HUES48 (cell line): ENCODE measurements around the gene GFPT1.

Experiments
- H3K27ac ChIP-seq: one replicate; pipeline ENCODE4 v1.7.0; 2013; ENCODE audit warnings: low read depth, low read length, inconsistent platforms
- H3K27me3 ChIP-seq: 2 replicates; pipeline ENCODE4 v1.6.1; 2013; ENCODE audit warnings: mild to moderate bottlenecking, low read length; ENCODE audit not compliant: control insufficient read depth, insufficient read depth
- H3K36me3 ChIP-seq: 2 replicates; pipeline ENCODE4 v1.6.1; 2013; ENCODE audit warnings: low read length; ENCODE audit not compliant: control insufficient read depth, insufficient read depth
- H3K4me1 ChIP-seq: 2 replicates; pipeline ENCODE4 v1.6.1; 2013; ENCODE audit warnings: mild to moderate bottlenecking, low read length; ENCODE audit not compliant: control insufficient read depth, insufficient read depth
- H3K4me3 ChIP-seq: 2 replicates; pipeline ENCODE4 v1.5.1; 2013; ENCODE audit warnings: mild to moderate bottlenecking, low read depth, low read length
- H3K9ac ChIP-seq: 2 replicates; pipeline ENCODE4 v1.6.1; 2013; ENCODE audit warnings: mild to moderate bottlenecking, low read depth, low read length, moderate library complexity
- H3K9me3 ChIP-seq: 2 replicates; pipeline ENCODE4 v1.6.1; 2013; ENCODE audit warnings: low read length; ENCODE audit not compliant: control insufficient read depth, insufficient read depth

Gene GFPT1

DNA sequence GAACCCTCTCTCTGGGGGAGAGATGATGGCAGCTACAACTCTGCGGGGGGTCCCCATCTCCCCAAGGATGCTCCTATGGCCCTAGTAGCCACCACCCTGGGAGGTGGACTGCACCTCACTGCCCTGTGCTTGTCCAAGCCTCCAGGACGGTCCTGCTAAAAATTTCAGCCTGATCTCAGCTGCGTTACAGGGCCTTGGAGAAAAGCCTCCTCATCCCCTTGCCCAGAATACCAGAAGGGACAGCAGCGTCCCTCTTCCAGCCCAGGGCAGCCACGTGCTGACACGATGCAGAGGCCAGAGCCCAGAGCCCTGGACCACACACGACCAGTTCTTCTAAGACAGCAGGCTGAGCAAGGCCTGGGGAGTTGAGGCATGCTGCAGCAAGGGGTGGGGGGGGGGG is 81.9 kb downstream of the GFPT1 start:
- Histone ChIP-seq H3K4me3 (no peak overlapping the region), H3K9ac (no peak overlapping the region), H3K36me3 (no peaks in the 10 kb centered on the region), H3K27me3 (peaks cover 23% of the 10 kb centered on the region), H3K27ac (no peak overlapping the region), H3K9me3 (no peaks in the 10 kb centered on the region), H3K4me1 (peaks cover 11% of the 10 kb centered on the region)

- H3K4me1 ChIP-seq: peaks cover 11% of the 10 kb centered on the region
- no peak overlapping the region for H3K27ac ChIP-seq
- H3K9me3 ChIP-seq: no peaks in the 10 kb centered on the region
- no peak overlapping the region for H3K4me3 ChIP-seq
- peaks cover 23% of the 10 kb centered on the region for H3K27me3 ChIP-seq
- no peak overlapping the region for H3K9ac ChIP-seq
- H3K36me3 ChIP-seq: no peaks in the 10 kb centered on the region
These were observed 82.4 kb downstream of the GFPT1 start for GRCh38 chr2:69304656-69305055.

- H3K36me3 ChIP-seq: no peaks in the 10 kb centered on the region
- H3K27ac ChIP-seq: no peak overlapping the region
- H3K9me3 ChIP-seq: no peaks in the 10 kb centered on the region
- H3K4me1 ChIP-seq: peaks cover 1% of the 10 kb centered on the region; the same call in 1 of the 2 replicates
- H3K9ac ChIP-seq: no peak overlapping the region
- peaks cover 10% of the 10 kb centered on the region for H3K27me3 ChIP-seq
- H3K4me3 ChIP-seq: no peak overlapping the region
These were observed 86.4 kb downstream of the GFPT1 start for GRCh38 chr2:69300650-69301049.

DNA sequence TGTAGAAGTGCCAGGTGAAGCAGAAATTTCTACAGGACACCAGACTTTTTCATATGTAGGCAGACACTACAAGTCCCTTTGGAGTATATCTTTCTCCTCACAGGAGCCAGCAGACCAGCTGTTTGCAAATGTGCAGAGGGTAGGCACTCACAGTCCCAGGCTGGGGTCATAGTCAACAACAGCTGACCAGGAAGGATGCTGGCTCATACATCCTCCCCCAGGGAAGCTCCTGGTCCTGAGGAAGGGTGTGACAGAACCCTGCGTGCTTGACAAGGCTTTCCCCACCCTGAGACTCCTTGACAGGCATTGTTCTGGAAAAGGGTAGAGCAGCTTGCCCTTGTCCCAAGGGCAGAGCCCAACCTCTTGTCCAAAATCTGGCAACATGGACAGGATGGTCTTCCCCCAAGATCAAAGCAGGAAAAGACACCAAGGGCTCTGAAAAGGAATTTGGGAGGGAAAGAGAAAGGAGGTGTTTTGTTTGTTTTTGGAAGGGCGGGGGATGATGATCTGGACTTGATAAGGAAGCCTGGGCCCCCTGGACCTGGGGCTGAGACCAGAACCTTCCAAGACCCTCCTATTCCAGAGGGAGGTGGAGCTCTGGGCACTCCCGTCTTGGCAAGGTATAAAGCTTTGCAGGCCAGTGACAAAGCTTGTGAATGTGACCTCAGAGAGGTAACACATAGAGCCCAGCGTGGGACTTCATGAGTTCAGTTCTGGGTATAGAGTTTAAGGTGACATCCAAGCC is 87.1 kb downstream of the GFPT1 start:
- H3K36me3 ChIP-seq: no peaks in the 10 kb centered on the region
- H3K4me3 ChIP-seq: no peak overlapping the region
- peaks cover 6% of the 10 kb centered on the region for H3K27me3 ChIP-seq
- H3K9ac ChIP-seq: no peak overlapping the region
- no peaks in the 10 kb centered on the region for H3K9me3 ChIP-seq
- H3K27ac ChIP-seq: no peak overlapping the region
- no peaks in the 10 kb centered on the region for H3K4me1 ChIP-seq

DNA sequence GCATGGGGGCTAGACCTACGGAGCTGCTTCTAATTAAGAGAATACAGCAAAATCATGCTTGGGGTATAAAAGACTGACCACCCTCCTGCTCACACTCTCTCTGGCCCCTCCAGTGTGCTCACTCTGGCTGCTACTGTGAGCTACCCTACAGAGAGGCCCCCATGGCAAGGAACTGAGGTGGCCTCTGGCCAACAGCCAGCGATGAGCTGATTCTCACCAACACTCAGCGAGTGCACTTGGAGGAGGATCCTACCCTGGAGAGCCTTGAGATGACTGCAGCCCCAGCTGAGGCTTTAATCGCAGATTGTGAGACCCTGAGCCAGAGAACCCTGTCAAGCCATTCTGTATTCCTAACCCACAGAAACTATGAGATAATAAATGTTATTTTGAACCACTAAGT is 88.2 kb downstream of the GFPT1 start:
- no peaks in the 10 kb centered on the region for H3K27me3 ChIP-seq
- H3K9me3 ChIP-seq: no peaks in the 10 kb centered on the region
- H3K4me3 ChIP-seq: no peak overlapping the region
- H3K4me1 ChIP-seq: no peaks in the 10 kb centered on the region
- H3K9ac ChIP-seq: no peak overlapping the region
- no peaks in the 10 kb centered on the region for H3K36me3 ChIP-seq
- H3K27ac ChIP-seq: no peak overlapping the region

- no peak overlapping the region for H3K9ac ChIP-seq
- H3K4me1 ChIP-seq: no peaks in the 10 kb centered on the region
- H3K9me3 ChIP-seq: no peaks in the 10 kb centered on the region
- H3K27ac ChIP-seq: no peak overlapping the region
- H3K27me3 ChIP-seq: no peaks in the 10 kb centered on the region
- H3K4me3 ChIP-seq: no peak overlapping the region
- no peaks in the 10 kb centered on the region for H3K36me3 ChIP-seq
These were observed 88.8 kb downstream of the GFPT1 start for GRCh38 chr2:69298261-69298660.

DNA sequence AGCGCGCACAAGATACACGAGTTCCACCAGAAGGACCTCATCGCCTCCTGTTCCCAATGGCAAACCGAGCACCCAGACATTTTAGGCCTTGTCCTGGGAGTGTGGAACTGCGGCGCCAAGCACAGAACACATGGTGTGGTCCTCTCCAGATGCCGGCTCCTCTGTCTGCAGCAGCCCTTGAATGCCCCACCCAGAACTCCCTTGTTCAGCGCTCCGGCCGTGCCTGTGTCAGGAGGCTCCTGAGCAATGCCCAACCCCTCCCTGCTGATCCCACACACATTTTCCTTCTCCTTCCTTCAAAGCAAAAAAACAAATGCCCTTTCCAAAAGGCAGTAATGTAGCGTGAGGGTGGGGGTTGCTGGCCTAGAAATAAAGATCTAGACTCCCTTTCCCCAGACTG is 89.8 kb downstream of the GFPT1 start:
- Histone ChIP-seq H3K9ac (no peak overlapping the region), H3K9me3 (no peaks in the 10 kb centered on the region), H3K4me3 (no peak overlapping the region), H3K4me1 (no peaks in the 10 kb centered on the region), H3K36me3 (no peaks in the 10 kb centered on the region), H3K27me3 (no peaks in the 10 kb centered on the region), H3K27ac (no peak overlapping the region)

GRCh38 chr2:69296421-69296820 is 90.6 kb downstream of the GFPT1 start:
- H3K27ac ChIP-seq: no peak overlapping the region
- no peaks in the 10 kb centered on the region for H3K4me1 ChIP-seq
- H3K9ac ChIP-seq: no peak overlapping the region
- no peak overlapping the region for H3K4me3 ChIP-seq
- no peaks in the 10 kb centered on the region for H3K36me3 ChIP-seq
- H3K9me3 ChIP-seq: no peaks in the 10 kb centered on the region
- no peaks in the 10 kb centered on the region for H3K27me3 ChIP-seq

GRCh38 chr2:69292256-69292655 is 94.8 kb downstream of the GFPT1 start:
- no peaks in the 10 kb centered on the region for H3K4me1 ChIP-seq
- no peaks in the 10 kb centered on the region for H3K27me3 ChIP-seq
- no peak overlapping the region for H3K9ac ChIP-seq
- no peak overlapping the region for H3K27ac ChIP-seq
- no peaks in the 10 kb centered on the region for H3K9me3 ChIP-seq
- no peak overlapping the region for H3K4me3 ChIP-seq
- H3K36me3 ChIP-seq: no peaks in the 10 kb centered on the region

GRCh38 chr2:69291721-69292120 is 95.3 kb downstream of the GFPT1 start:
- Histone ChIP-seq H3K9ac (no peak overlapping the region), H3K4me1 (no peaks in the 10 kb centered on the region), H3K36me3 (no peaks in the 10 kb centered on the region), H3K4me3 (no peak overlapping the region), H3K27ac (no peak overlapping the region), H3K27me3 (no peaks in the 10 kb centered on the region), H3K9me3 (no peaks in the 10 kb centered on the region)

DNA sequence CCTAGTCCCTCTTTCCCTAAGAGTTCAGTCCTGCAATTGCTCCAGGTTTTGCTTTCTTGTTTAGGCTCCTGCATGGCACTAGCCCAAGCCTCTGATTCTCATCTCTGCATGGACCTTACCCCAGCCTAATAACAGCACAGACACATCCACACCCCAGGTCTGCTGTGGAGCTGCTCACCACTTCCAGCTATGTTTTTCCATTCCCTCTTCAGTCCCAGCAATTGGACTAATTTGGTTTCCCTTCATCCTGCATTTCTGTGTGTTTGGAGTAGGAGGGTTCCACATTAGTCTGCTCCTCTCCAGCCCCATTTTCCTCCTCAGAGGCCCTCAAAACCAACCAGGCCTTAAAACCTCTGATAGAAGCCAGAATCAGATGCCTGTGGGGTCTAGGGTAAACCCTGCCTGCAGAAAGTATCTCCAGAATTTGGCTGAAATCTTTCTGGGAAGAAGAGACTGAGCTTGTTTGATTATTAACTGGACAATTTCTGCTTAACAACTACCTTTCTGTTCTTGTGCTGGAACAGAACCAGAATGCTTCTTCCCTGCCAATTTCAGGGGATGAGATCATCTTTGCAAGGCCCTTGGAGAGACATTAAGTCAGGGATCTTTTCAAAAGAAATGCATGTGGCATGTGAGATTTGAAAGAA is 95.9 kb downstream of the GFPT1 start:
- no peak overlapping the region for H3K27ac ChIP-seq
- no peak overlapping the region for H3K9ac ChIP-seq
- H3K4me1 ChIP-seq: no peaks in the 10 kb centered on the region
- H3K9me3 ChIP-seq: no peaks in the 10 kb centered on the region
- no peaks in the 10 kb centered on the region for H3K36me3 ChIP-seq
- no peak overlapping the region for H3K4me3 ChIP-seq
- H3K27me3 ChIP-seq: no peaks in the 10 kb centered on the region
